ENCODE data around the gene ADGRG3. TPM values are rescaled to one million over a fixed set of nuclear protein-coding genes. Genes with fewer than 3 reads are reported as not detected.

The ADGRG3 gene
- total RNA-seq, 1 experiment from 2014 or later: not detected

GRCh38 chr16:57703416-57704010, 35.4 kb downstream of the ADGRG3 start:
- no peak overlapping the region for H2AFZ ChIP-seq (ENCODE audit: low read depth, low read length, poor library complexity, severe bottlenecking)
- no peak overlapping the region for H3K9ac ChIP-seq (ENCODE audit: low read length)
- H3K27me3 ChIP-seq (ENCODE audit: insufficient read depth, low read length): 0 out of 2 replicates have a peak, but pooled peaks cover 3% of the 10 kb centered on the region
- H4K20me1 ChIP-seq (ENCODE audit: insufficient read depth): no peaks in the 10 kb centered on the region
- H3K36me3 ChIP-seq (ENCODE audit: control insufficient read depth in 1 of 2, insufficient read depth in 2 of 2, low read length in 2 of 2): no peaks in the 10 kb centered on the region
- no peak overlapping the region for H3K4me2 ChIP-seq (ENCODE audit: low read length)
- ChIA-PET RAD21 (ENCODE audit: low non-redundant PET in 1 of 2, low total read pairs in 2 of 2, uncharacterized antibody in 2 of 2, unreplicated experiment in 2 of 2) (no interaction called here), POLR2A (interaction anchor here (0.7 kb wide), 1 partner anchor 120 kb away, joined by 4 read pairs; no protein-coding TSS in a partner anchor), CTCF (no interaction called here)
- BruUV-seq (replicated peaks): no TSS peak
- TF ChIP-seq EGR1 (IDR thresholded peaks at IDR 0.05; ENCODE audit: low read depth) (no peak), CEBPB (IDR thresholded peaks at IDR 0.05; ENCODE audit: low read depth) (no peak), CTCF (IDR thresholded peaks at IDR 0.05 in 2 of 3, conservative IDR thresholded peaks at IDR 0.05 in 1 of 3; ENCODE audit: borderline replicate concordance in 1 of 3, insufficient read depth in 1 of 3, low read depth in 2 of 3, low read length in 2 of 3) (no peak), YY1 (IDR thresholded peaks at IDR 0.05; ENCODE audit: extremely low read depth, insufficient replicate concordance, low read depth, low read length) (no peak), ZFX (IDR thresholded peaks at IDR 0.05) (no peak), ZBTB33 (IDR thresholded peaks at IDR 0.05; ENCODE audit: extremely low read depth, insufficient replicate concordance, low read length) (no peak), JUND (IDR thresholded peaks at IDR 0.05) (no peak), SRF (IDR thresholded peaks at IDR 0.05; ENCODE audit: low read depth) (no peak), EZH2phosphoT487 (IDR thresholded peaks at IDR 0.05; ENCODE audit: borderline replicate concordance) (no peak), ELF1 (IDR thresholded peaks at IDR 0.05; ENCODE audit: borderline replicate concordance, low read depth) (no peak), FOSL1 (IDR thresholded peaks at IDR 0.05; ENCODE audit: low read depth) (no peak), SP1 (IDR thresholded peaks at IDR 0.05; ENCODE audit: low read depth) (no peak), POLR2AphosphoS5 (IDR thresholded peaks at IDR 0.05; ENCODE audit: low read depth, low read length) (no peak), CBX3 (IDR thresholded peaks at IDR 0.05; ENCODE audit: low read depth) (no peak), MAX (IDR thresholded peaks at IDR 0.05) (no peak), ATF3 (IDR thresholded peaks at IDR 0.05) (no peak), EZH2 (IDR thresholded peaks at IDR 0.05) (no peak), REST (IDR thresholded peaks at IDR 0.05; ENCODE audit: low read depth) (no peak)
- no peak for DNase-seq (ENCODE audit: low read depth, low spot score)
- H3K79me2 ChIP-seq (ENCODE audit: insufficient read depth, low read length): no peaks in the 10 kb centered on the region
- no peak for ATAC-seq
- H3K4me1 ChIP-seq (ENCODE audit: control insufficient read depth in 1 of 2, insufficient read depth in 2 of 2, low read length in 2 of 2): no peaks in the 10 kb centered on the region
- H3K9me3 ChIP-seq (ENCODE audit: control insufficient read depth in 1 of 2, insufficient read depth in 1 of 2, low read depth in 1 of 2, low read length in 2 of 2): no peaks in the 10 kb centered on the region
- H3K9me2 ChIP-seq (ENCODE audit: insufficient read depth): no peaks in the 10 kb centered on the region
- H3K27ac ChIP-seq (ENCODE audit: low read depth, low read length): no peak overlapping the region
- intact Hi-C loops (cut with micrococcal nuclease): no loop called here
- H3K4me3 ChIP-seq (replicated peaks in 1 of 2; ENCODE audit: low read depth in 1 of 2, low read length in 2 of 2): no peak overlapping the region

Measured in HCT116 (cell line).